GM23338 (cell line): ENCODE data around the gene BIRC6. TPM values are rescaled to one million over a fixed set of nuclear protein-coding genes. Genes with fewer than 3 reads are reported as not detected.

Source experiments
- ATAC-seq: fragments of 200-7000 bp; cut with Tn5 transposase; 3 replicates; pipeline ENCODE4 v1.9.1; 2020
- DNase-seq: peaks from one replicate; pipeline ENCODE4 v3.0.0-alpha.2; 2015; ENCODE audit warnings: low spot score
- H2AFZ ChIP-seq: fragments of 200-600 bp; sonication (generic); 2 replicates; pipeline ENCODE4 v1.8.0; 2016; ENCODE audit warnings: antibody characterized with exemption, mild to moderate bottlenecking, moderate library complexity
- H3F3A ChIP-seq: fragments of 200-600 bp; sonication (generic); replicated peaks from 2 replicates; pipeline ENCODE4 v1.8.0; 2017; ENCODE audit warnings: antibody characterized with exemption, mixed run types, low read depth
- H3K27ac ChIP-seq: fragments of 200-600 bp; sonication (generic); 2 replicates; pipeline ENCODE4 v1.6.1; 2016; ENCODE audit warnings: low read depth
- H3K27me3 ChIP-seq: fragments of 200-600 bp; sonication (generic); 2 replicates; pipeline ENCODE4 v1.8.0; 2016; ENCODE audit warnings: mild to moderate bottlenecking, mixed run types, moderate library complexity; ENCODE audit not compliant: insufficient read depth
- H3K36me3 ChIP-seq: fragments of 200-600 bp; sonication (generic); 2 replicates; pipeline ENCODE4 v1.8.0; 2016; ENCODE audit warnings: mild to moderate bottlenecking; ENCODE audit not compliant: insufficient read depth
- H3K4me1 ChIP-seq: fragments of 200-600 bp; sonication (generic); 2 replicates; pipeline ENCODE4 v1.8.0; 2016; ENCODE audit warnings: mild to moderate bottlenecking, moderate library complexity; ENCODE audit not compliant: insufficient read depth
- H3K4me2 ChIP-seq: fragments of 200-600 bp; sonication (generic); 2 replicates; pipeline ENCODE4 v1.7.1; 2017; ENCODE audit warnings: mixed run types
- H3K4me3 ChIP-seq: fragments of 200-600 bp; sonication (generic); 2 replicates; pipeline ENCODE4 v1.6.1; 2016; ENCODE audit warnings: mixed run types
- H3K79me2 ChIP-seq: fragments of 200-600 bp; sonication (generic); replicated peaks from 2 replicates; pipeline ENCODE4 v1.8.0; 2017; ENCODE audit warnings: mild to moderate bottlenecking; ENCODE audit not compliant: insufficient read depth
- H3K9me2 ChIP-seq: fragments of 200-600 bp; sonication (generic); 2 replicates; pipeline ENCODE4 v1.8.0; 2017; ENCODE audit not compliant: insufficient read depth
- H4K20me1 ChIP-seq: fragments of 200-600 bp; sonication (generic); replicated peaks from 2 replicates; pipeline ENCODE4 v1.8.0; 2017; ENCODE audit warnings: mild to moderate bottlenecking; ENCODE audit not compliant: insufficient read depth
- H3K27ac Mint-ChIP-seq: 2 replicates; pipeline ENCODE4 v1.8.0; 2020; ENCODE audit warnings: inconsistent platforms, mild to moderate bottlenecking, moderate library complexity, mixed read lengths
- H3K27me3 Mint-ChIP-seq: 3 replicates; pipeline ENCODE4 v1.8.0; 2022; ENCODE audit warnings: low read depth, mild to moderate bottlenecking, moderate library complexity, mixed read lengths, inconsistent platforms; ENCODE audit not compliant: insufficient read depth, poor library complexity
- H3K36me3 Mint-ChIP-seq: 3 replicates; pipeline ENCODE4 v1.8.0; 2021; ENCODE audit warnings: low read depth, mild to moderate bottlenecking, inconsistent platforms, moderate library complexity, mixed read lengths
- H3K4me1 Mint-ChIP-seq: 3 replicates; pipeline ENCODE4 v1.8.0; 2020; ENCODE audit warnings: mild to moderate bottlenecking, inconsistent platforms, mixed read lengths
- H3K4me3 Mint-ChIP-seq: 3 replicates; pipeline ENCODE4 v1.8.0; 2021; ENCODE audit warnings: moderate library complexity, mild to moderate bottlenecking, inconsistent platforms, mixed read lengths
- H3K9me3 Mint-ChIP-seq: 3 replicates; pipeline ENCODE4 v1.8.0; 2020; ENCODE audit warnings: moderate library complexity, mild to moderate bottlenecking, inconsistent platforms, mixed read lengths
- CREB1 ChIP-seq: fragments of 250-450 bp; sonication (Bioruptor Pico); IDR thresholded peaks from 2 replicates; pipeline ENCODE4 v1.5.0; 2020; ENCODE audit warnings: low read depth, mild to moderate bottlenecking, moderate library complexity
- CTCF ChIP-seq, 2 experiments: fragments of 200-600 bp in 1 of 2; sonication (generic) in 1 of 2; conservative IDR thresholded peaks; 2 replicates each; pipeline versions ENCODE4 v1.5.1 to v1.6.1; 2016 to 2017; ENCODE audit warnings: antibody characterized with exemption in 2 of 2, low read depth in 2 of 2, mild to moderate bottlenecking in 2 of 2, moderate library complexity in 1 of 2
- ETS1 ChIP-seq: IDR thresholded peaks from 2 replicates; pipeline ENCODE4 v1.6.1; 2016; ENCODE audit warnings: antibody characterized with exemption
- EZH2 ChIP-seq: fragments of 200-600 bp; sonication (generic); IDR thresholded peaks from one replicate; pipeline ENCODE4 v1.8.0; 2017; ENCODE audit warnings: antibody characterized with exemption, mild to moderate bottlenecking, low read depth; ENCODE audit not compliant: unreplicated experiment
- EZH2phosphoT487 ChIP-seq: fragments of 200-600 bp; sonication (generic); IDR thresholded peaks from one replicate; pipeline ENCODE4 v1.8.1; 2018; ENCODE audit warnings: antibody characterized with exemption; ENCODE audit not compliant: unreplicated experiment
- JUNB ChIP-seq: IDR thresholded peaks from one replicate; pipeline ENCODE4 v1.6.1; 2016; ENCODE audit warnings: antibody characterized with exemption; ENCODE audit not compliant: unreplicated experiment
- NANOG ChIP-seq: IDR thresholded peaks from 2 replicates; pipeline ENCODE4 v1.6.1; 2016; ENCODE audit warnings: antibody characterized with exemption, borderline replicate concordance
- POLR2AphosphoS5 ChIP-seq: IDR thresholded peaks from 2 replicates; pipeline ENCODE4 v1.6.1; 2016; ENCODE audit warnings: antibody characterized with exemption, low read depth
- REST ChIP-seq: IDR thresholded peaks from one replicate; pipeline ENCODE4 v1.6.1; 2018; ENCODE audit warnings: antibody characterized with exemption; ENCODE audit not compliant: unreplicated experiment
- STAT1 ChIP-seq: IDR thresholded peaks from one replicate; pipeline ENCODE4 v1.6.1; 2016; ENCODE audit warnings: antibody characterized with exemption; ENCODE audit not compliant: unreplicated experiment
- ZNF114 ChIP-seq: fragments of 250-450 bp; sonication (Bioruptor Pico); IDR thresholded peaks from 2 replicates; pipeline ENCODE4 v1.5.0; 2020; ENCODE audit warnings: mild to moderate bottlenecking, moderate library complexity
- ZNF331 ChIP-seq: fragments of 250-450 bp; sonication (Bioruptor Pico); IDR thresholded peaks from 2 replicates; pipeline ENCODE4 v1.5.0; 2020; ENCODE audit warnings: low read depth, mild to moderate bottlenecking, moderate library complexity
- ZNF462 ChIP-seq: fragments of 250-450 bp; sonication (Bioruptor Pico); IDR thresholded peaks from 2 replicates; pipeline ENCODE4 v1.5.0; 2020; ENCODE audit warnings: mild to moderate bottlenecking, moderate library complexity
- polyA plus RNA-seq: library from polyadenylated mRNA; unstranded; fragments of >200 nt; fragmentation: Nextera tagmentation; extraction: Ambion mirVana; gene quantifications from 2 replicates; pipeline ENCODE4 v1.2.1, GENCODE V29; 2016
- total RNA-seq: library from RNA; depleted of rRNA; stranded (reverse); fragments of >200 nt; shearing (Covaris generic); gene quantifications from 2 replicates; pipeline ENCODE4 v1.2.3, GENCODE V29; 2014

BIRC6 gene
- total and polyA plus RNA-seq, 2 experiments from 2014 or later = 85.8 to 131 TPM

GRCh38 chr2:32489061-32489460, 132.2 kb downstream of the BIRC6 start:
- TF ChIP-seq ZNF114 (CRISPR knock-in tag) (no peak), EZH2phosphoT487 (no peak), ZNF331 (no peak), NANOG (no peak), REST (no peak), EZH2 (no peak), STAT1 (no peak), CTCF (conservative IDR thresholded peaks at IDR 0.05; ENCODE audit: low read depth in 2 of 2) (no peak), JUNB (no peak), CREB1 (CRISPR knock-in tag) (no peak), ZNF462 (CRISPR knock-in tag) (no peak), POLR2AphosphoS5 (no peak), ETS1 (no peak)
- Mint-ChIP-seq H3K27ac (no peak overlapping the region), H3K27me3 (no peaks in the 10 kb centered on the region), H3K36me3 (peaks cover 21% of the 10 kb centered on the region), H3K4me3 (no peak overlapping the region), H3K9me3 (no peaks in the 10 kb centered on the region), H3K4me1 (no peaks in the 10 kb centered on the region)
- no peaks in the 10 kb centered on the region; the same call in 1 of the 2 replicates for H3K79me2 ChIP-seq
- no peak overlapping the region for H3K4me2 ChIP-seq
- no peak for DNase-seq
- H2AFZ ChIP-seq = no peak overlapping the region
- no peaks in the 10 kb centered on the region for H3F3A ChIP-seq
- H3K27ac ChIP-seq = no peak overlapping the region
- H3K36me3 ChIP-seq = peaks cover 18% of the 10 kb centered on the region; the same call in 1 of the 2 replicates
- no peaks in the 10 kb centered on the region for H3K27me3 ChIP-seq
- ATAC-seq = no peak
- H3K4me1 ChIP-seq = no peaks in the 10 kb centered on the region
- no peaks in the 10 kb centered on the region for H4K20me1 ChIP-seq
- no peaks in the 10 kb centered on the region for H3K9me2 ChIP-seq
- no peak overlapping the region for H3K4me3 ChIP-seq
